Measurements from ENCODE around the gene IFRD2. TPM values are rescaled to one million over a fixed set of nuclear protein-coding genes. Genes with fewer than 3 reads are reported as not detected.

IFRD2 gene
- total and polyA plus RNA-seq, 7 donors: 24.5 to 73.1 (median 51.8) TPM

DNA sequence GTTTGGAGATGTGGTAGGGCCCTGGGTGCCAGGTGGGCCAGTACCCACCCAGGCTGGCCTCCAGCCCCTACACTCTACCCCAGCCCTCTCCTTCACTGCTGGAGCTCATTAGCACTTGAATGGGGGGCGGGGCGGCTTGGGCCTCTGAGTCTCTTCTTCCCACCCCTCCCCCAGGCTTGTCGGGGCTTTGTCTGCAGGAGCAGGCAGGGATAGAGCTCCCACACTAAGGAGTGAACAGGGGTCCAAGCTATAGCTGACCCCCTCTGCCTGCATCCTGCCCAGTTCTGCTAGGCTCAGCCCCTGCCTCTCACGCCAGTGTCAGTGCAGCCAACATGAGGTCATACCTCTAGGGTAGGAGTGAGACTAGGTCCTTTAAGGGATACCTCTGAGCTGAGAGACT lies 51.1 kb downstream of the IFRD2 start:
- Histone ChIP-seq H3K4me1 (peaks cover 0 to 95% (median 79%) of the 10 kb centered on the region in 4 donors), H3K27ac (peak overlapping the region; percentile 87 to 94 (median 90)), H3K4me3 (no peak overlapping the region), H3K36me3 (no peaks in the 10 kb centered on the region), H3K9me3 (no peaks in the 10 kb centered on the region), H3K27me3 (no peaks in the 10 kb centered on the region)
- DNase-seq: no peak
- TF ChIP-seq POLR2A (IDR thresholded peaks at IDR 0.05) (no peak), POLR2AphosphoS5 (IDR thresholded peaks at IDR 0.05) (no peak), EP300 (IDR thresholded peaks at IDR 0.05) (no peak)
- TF ChIP-seq, protein P1, sequence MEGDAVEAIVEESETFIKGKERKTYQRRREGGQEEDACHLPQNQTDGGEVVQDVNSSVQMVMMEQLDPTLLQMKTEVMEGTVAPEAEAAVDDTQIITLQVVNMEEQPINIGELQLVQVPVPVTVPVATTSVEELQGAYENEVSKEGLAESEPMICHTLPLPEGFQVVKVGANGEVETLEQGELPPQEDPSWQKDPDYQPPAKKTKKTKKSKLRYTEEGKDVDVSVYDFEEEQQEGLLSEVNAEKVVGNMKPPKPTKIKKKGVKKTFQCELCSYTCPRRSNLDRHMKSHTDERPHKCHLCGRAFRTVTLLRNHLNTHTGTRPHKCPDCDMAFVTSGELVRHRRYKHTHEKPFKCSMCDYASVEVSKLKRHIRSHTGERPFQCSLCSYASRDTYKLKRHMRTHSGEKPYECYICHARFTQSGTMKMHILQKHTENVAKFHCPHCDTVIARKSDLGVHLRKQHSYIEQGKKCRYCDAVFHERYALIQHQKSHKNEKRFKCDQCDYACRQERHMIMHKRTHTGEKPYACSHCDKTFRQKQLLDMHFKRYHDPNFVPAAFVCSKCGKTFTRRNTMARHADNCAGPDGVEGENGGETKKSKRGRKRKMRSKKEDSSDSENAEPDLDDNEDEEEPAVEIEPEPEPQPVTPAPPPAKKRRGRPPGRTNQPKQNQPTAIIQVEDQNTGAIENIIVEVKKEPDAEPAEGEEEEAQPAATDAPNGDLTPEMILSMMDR (IDR thresholded peaks at IDR 0.05): no peak
- 81 to 85% methylated on average over 4 of the region's 4 CpGs for WGBS, 2 donors
- intact Hi-C loops (cut with DNase I): no loop called here

DNA sequence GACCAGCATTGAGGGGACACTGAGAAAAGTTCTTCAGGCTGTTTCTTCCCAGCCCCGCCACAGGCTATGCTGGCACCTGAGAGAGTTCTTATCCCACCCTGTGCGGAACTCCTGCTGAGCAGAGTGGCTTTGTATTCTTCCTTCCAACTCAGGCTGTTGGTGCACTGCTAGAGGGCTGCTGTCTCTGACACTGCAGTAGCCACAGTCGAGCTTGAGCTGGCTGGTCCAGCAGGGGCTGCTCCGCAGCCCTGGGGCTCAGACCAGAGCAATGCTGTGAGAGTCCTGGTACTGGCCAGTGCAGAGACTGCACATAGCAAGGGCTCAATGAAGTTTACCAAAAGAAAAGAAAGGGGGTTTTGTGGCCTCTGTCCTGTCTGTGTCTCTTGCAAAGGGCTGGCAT lies 52.6 kb downstream of the IFRD2 start:
- Histone ChIP-seq H3K4me3 (no peak overlapping the region), H3K4me1 (peaks cover 0 to 88% (median 73%) of the 10 kb centered on the region in 4 donors), H3K27me3 (no peaks in the 10 kb centered on the region), H3K36me3 (no peaks in the 10 kb centered on the region), H3K9me3 (no peaks in the 10 kb centered on the region), H3K27ac (peak overlapping the region; percentile 87 to 94 (median 90))
- 76 to 90% methylated on average over 4 of the region's 4 CpGs for WGBS, 2 donors
- intact Hi-C loops (cut with DNase I): no loop called here
- no peak for DNase-seq
- TF ChIP-seq POLR2A (IDR thresholded peaks at IDR 0.05): no peak

DNA sequence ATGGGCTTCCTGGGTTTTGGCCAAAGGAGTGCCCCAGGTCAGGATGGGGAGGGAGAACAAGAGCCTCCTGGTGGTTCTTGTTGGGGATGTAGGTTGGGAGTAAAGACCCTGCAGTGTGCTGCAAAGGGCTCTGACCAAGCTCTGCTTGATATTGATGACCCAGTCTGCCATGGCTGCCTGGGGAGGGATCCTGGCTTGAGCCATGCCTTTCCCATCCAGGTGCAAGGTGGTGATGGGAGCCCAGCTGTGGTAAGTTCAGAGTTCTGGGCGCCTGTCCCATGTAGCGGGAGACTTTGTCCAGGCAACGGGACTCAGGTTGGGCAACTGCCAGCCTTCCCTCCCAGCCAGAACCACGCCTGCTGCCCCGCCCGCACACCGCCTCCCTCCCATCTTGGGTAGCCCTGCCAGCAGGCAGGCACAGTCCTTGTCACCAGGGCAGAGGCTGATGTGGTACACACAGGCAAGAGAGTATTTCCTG lies 53.6 kb downstream of the IFRD2 start:
- H3K9me3 ChIP-seq: no peaks in the 10 kb centered on the region
- TF ChIP-seq POLR2A (IDR thresholded peaks at IDR 0.05): no peak
- TF ChIP-seq POLR2AphosphoS5 (IDR thresholded peaks at IDR 0.05): peak; percentile 26 to 75 (median 52)
- H3K4me1 ChIP-seq: peaks cover 0 to 80% (median 66%) of the 10 kb centered on the region in 4 donors
- peak overlapping the region; percentile 63 to 96 (median 74) for H3K4me3 ChIP-seq
- H3K36me3 ChIP-seq: no peaks in the 10 kb centered on the region
- 7 to 44% methylated on average over 7 of the region's 7 CpGs for WGBS, 2 donors
- intact Hi-C loops (cut with DNase I): no loop called here
- peak; percentile 96 for DNase-seq
- peak overlapping the region; percentile 87 to 94 (median 90) for H3K27ac ChIP-seq
- no peaks in the 10 kb centered on the region for H3K27me3 ChIP-seq

DNA sequence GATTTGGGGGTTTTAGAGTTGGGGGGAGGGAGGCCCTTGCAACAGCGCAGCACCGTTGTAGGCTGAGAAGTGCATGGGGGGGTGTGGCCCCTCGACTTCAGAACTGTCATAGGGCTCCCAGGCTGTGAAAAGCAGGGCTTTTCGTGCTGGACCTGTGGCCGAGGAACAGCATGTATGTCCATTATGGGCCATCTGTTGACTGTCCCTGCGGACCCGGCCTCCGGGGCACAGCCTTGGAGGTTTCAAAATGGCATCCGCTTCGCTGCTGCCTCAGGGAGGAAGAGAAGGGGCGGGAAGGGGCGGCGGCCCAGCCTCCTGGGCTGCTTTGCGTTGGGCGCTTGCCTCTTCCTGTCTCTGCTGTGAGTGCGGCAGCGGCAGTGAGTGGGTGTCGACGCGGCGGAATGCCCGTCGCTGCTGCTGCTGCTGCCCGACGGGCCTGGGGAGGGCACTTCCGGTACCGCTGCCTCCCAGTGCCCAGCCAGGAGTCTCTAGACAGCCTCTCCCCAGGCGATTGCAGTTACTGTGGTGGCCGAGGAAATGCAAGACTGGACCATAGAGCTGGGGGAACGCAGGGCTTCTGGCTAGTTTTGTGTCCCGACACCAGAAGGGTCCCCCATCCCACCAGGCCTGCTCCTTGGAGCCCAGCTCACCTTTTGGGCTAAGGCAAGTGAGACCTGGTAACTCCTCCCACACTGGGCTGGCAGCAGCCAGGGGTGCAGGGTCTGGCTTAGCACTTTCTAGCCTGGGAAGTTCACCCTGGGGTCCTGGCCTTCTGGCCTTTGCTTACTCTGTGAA lies 54.3 kb downstream of the IFRD2 start:
- intact Hi-C loops (cut with DNase I): no loop called here
- H3K36me3 ChIP-seq: no peaks in the 10 kb centered on the region
- TF ChIP-seq POLR2AphosphoS5 (IDR thresholded peaks at IDR 0.05) (peak; percentile 48 to 89 (median 76)), EP300 (IDR thresholded peaks at IDR 0.05) (no peak), POLR2A (IDR thresholded peaks at IDR 0.05) (peak in 1 of 2 donors; percentile 40)
- TF ChIP-seq, protein P1 (IDR thresholded peaks at IDR 0.05): peak in 1 of 4 experiments; percentile 22
- H3K4me1 ChIP-seq: peaks cover 0 to 73% (median 60%) of the 10 kb centered on the region in 4 donors
- H3K4me3 ChIP-seq: peak overlapping the region; percentile 63 to 96 (median 74)
- H3K27me3 ChIP-seq: no peaks in the 10 kb centered on the region
- DNase-seq: peak; percentile 93
- peak overlapping the region; percentile 87 to 94 (median 90) for H3K27ac ChIP-seq
- 2 to 6% methylated on average over 31 of the region's 31 CpGs for WGBS, 2 donors
- no peaks in the 10 kb centered on the region for H3K9me3 ChIP-seq

Other genes with a start within 250 kb of the IFRD2 start
- 100 to 1,000 TPM; 149 to 294 (median 176) TPM for gene RBM5, start 203.5 kb downstream of the IFRD2 start, total RNA-seq
- 10 to 100 TPM; 19.4 to 96.4 (median 33.6) TPM for gene RBM5, start 203.5 kb downstream of the IFRD2 start, polyA plus RNA-seq
- gene SEMA3F, start 137.1 kb downstream of the IFRD2 start, total RNA-seq: 10 to 100 TPM in 1 of 4 donors, 1 to 10 TPM in 3; 5.1 to 11.4 (median 8.0) TPM
- gene SEMA3F, start 137.1 kb downstream of the IFRD2 start, polyA plus RNA-seq: 10 to 100 TPM in 1 of 3 donors, 1 to 10 TPM in 1, under 1 TPM in 1; 0.60 to 12.3 (median 1.2) TPM
- gene GNAT1, start 100.8 kb downstream of the IFRD2 start, total RNA-seq: not detected
- under 1 TPM in 1 of 3 donors, not detected in 2; 0.06 TPM for gene GNAT1, start 100.8 kb downstream of the IFRD2 start, polyA plus RNA-seq
- gene SLC38A3, start 87.2 kb downstream of the IFRD2 start, total RNA-seq: under 1 TPM in 1 of 4 donors, not detected in 3; 0.28 TPM
- gene SLC38A3, start 87.2 kb downstream of the IFRD2 start, polyA plus RNA-seq: under 1 TPM in 1 of 3 donors, not detected in 2; 0.07 TPM
- gene GNAI2, start 56.2 kb downstream of the IFRD2 start, total RNA-seq: 100 to 1,000 TPM; 149 to 171 (median 163) TPM
- gene GNAI2, start 56.2 kb downstream of the IFRD2 start, polyA plus RNA-seq: 100 to 1,000 TPM in 1 of 3 donors, 10 to 100 TPM in 2; 43.9 to 125 (median 64.3) TPM
- gene SEMA3B, start 23.3 kb downstream of the IFRD2 start, total RNA-seq: 10 to 100 TPM in 3 of 4 donors, 1 to 10 TPM in 1; 7.9 to 54.6 (median 25.0) TPM
- 10 to 100 TPM; 12.0 to 39.2 (median 15.3) TPM for gene SEMA3B, start 23.3 kb downstream of the IFRD2 start, polyA plus RNA-seq
- not detected for gene LSMEM2, start 13.3 kb downstream of the IFRD2 start, total RNA-seq
- under 1 TPM in 2 of 3 donors, not detected in 1; 0.13 to 0.46 TPM for gene LSMEM2, start 13.3 kb downstream of the IFRD2 start, polyA plus RNA-seq
- gene HYAL3, start 7.0 kb upstream of the IFRD2 start, total RNA-seq: 1 to 10 TPM; 2.1 to 8.3 (median 3.4) TPM
- gene HYAL3, start 7.0 kb upstream of the IFRD2 start, polyA plus RNA-seq: 1 to 10 TPM in 2 of 3 donors, under 1 TPM in 1; 0.60 to 4.4 (median 2.8) TPM
- 1 to 10 TPM; 3.6 to 9.4 (median 7.6) TPM for gene NAA80, start 7.0 kb upstream of the IFRD2 start, total RNA-seq
- 1 to 10 TPM; 3.5 to 9.5 (median 4.2) TPM for gene NAA80, start 7.0 kb upstream of the IFRD2 start, polyA plus RNA-seq
- gene HYAL1, start 11.1 kb upstream of the IFRD2 start, total RNA-seq: 1 to 10 TPM; 3.5 to 7.2 (median 4.2) TPM
- 10 to 100 TPM in 1 of 3 donors, 1 to 10 TPM in 2; 2.4 to 15.1 (median 9.5) TPM for gene HYAL1, start 11.1 kb upstream of the IFRD2 start, polyA plus RNA-seq
- 10 to 100 TPM; 41.6 to 62.6 (median 49.4) TPM for gene HYAL2, start 30.3 kb upstream of the IFRD2 start, total RNA-seq
- gene HYAL2, start 30.3 kb upstream of the IFRD2 start, polyA plus RNA-seq: 10 to 100 TPM in 2 of 3 donors, 1 to 10 TPM in 1; 8.6 to 45.8 (median 13.8) TPM
- 10 to 100 TPM; 23.2 to 54.7 (median 38.0) TPM for gene TUSC2, start 35.8 kb upstream of the IFRD2 start, total RNA-seq
- gene TUSC2, start 35.8 kb upstream of the IFRD2 start, polyA plus RNA-seq: 10 to 100 TPM; 28.7 to 37.1 (median 33.0) TPM
- 10 to 100 TPM; 27.4 to 29.8 (median 28.5) TPM for gene RASSF1, start 48.4 kb upstream of the IFRD2 start, total RNA-seq
- gene RASSF1, start 48.4 kb upstream of the IFRD2 start, polyA plus RNA-seq: 10 to 100 TPM; 16.4 to 41.7 (median 21.0) TPM
- gene ZMYND10, start 53.3 kb upstream of the IFRD2 start, total RNA-seq: 1 to 10 TPM in 1 of 4 donors, not detected in 3; 1.2 TPM
- gene ZMYND10, start 53.3 kb upstream of the IFRD2 start, polyA plus RNA-seq: under 1 TPM in 1 of 3 donors, not detected in 2; 0.77 TPM
- gene NPRL2, start 58.3 kb upstream of the IFRD2 start, total RNA-seq: 10 to 100 TPM; 19.1 to 28.5 (median 19.2) TPM
- gene NPRL2, start 58.3 kb upstream of the IFRD2 start, polyA plus RNA-seq: 10 to 100 TPM; 16.8 to 22.2 (median 18.7) TPM
- 10 to 100 TPM in 1 of 4 donors, 1 to 10 TPM in 3; 6.8 to 12.7 (median 8.2) TPM for gene CYB561D2, start 58.4 kb upstream of the IFRD2 start, total RNA-seq
- gene CYB561D2, start 58.4 kb upstream of the IFRD2 start, polyA plus RNA-seq: 10 to 100 TPM; 10.8 to 46.0 (median 14.8) TPM
- 10 to 100 TPM; 40.5 to 45.7 (median 44.3) TPM for gene TMEM115, start 67.1 kb upstream of the IFRD2 start, total RNA-seq
- gene TMEM115, start 67.1 kb upstream of the IFRD2 start, polyA plus RNA-seq: 10 to 100 TPM in 2 of 3 donors, 1 to 10 TPM in 1; 9.5 to 37.4 (median 11.4) TPM
- gene CACNA2D2, start 211.2 kb upstream of the IFRD2 start, total RNA-seq: 1 to 10 TPM in 3 of 4 donors, under 1 TPM in 1; 0.49 to 1.7 (median 1.3) TPM
- 1 to 10 TPM in 1 of 3 donors, under 1 TPM in 1, not detected in 1; 0.60 to 1.2 TPM for gene CACNA2D2, start 211.2 kb upstream of the IFRD2 start, polyA plus RNA-seq

Data from sigmoid colon (tissue), 7 donors.